Smooth muscle cell (in vitro differentiated cells): ENCODE results near the gene RARRES2. TPM values are rescaled to one million over a fixed set of nuclear protein-coding genes. Genes with fewer than 3 reads are reported as not detected.
"Not testable (repeated sequence)": the region's sequence is repeated elsewhere in the genome, so short reads cannot be mapped to it uniquely, and the experiment has no call there.

ENCODE experiments used
- DNase-seq: peaks from one replicate; lab custom pipeline; 2025; ENCODE audit not compliant: unreplicated experiment; lab: John Stamatoyannopoulos, UW
- H2AFZ ChIP-seq: fragments of 200-600 bp; sonication (generic); 2 replicates; pipeline ENCODE4 v1.6.0; 2016; ENCODE audit warnings: antibody characterized with exemption, low read depth, mild to moderate bottlenecking
- H3F3A ChIP-seq: fragments of 200-600 bp; sonication (generic); 2 replicates; pipeline ENCODE4 v1.6.0; 2017; ENCODE audit warnings: antibody characterized with exemption, low read depth
- H3K27ac ChIP-seq: fragments of 200-600 bp; sonication (generic); 2 replicates; pipeline ENCODE4 v1.5.1; 2016; ENCODE audit warnings: low read depth, mild to moderate bottlenecking
- H3K27me3 ChIP-seq: fragments of 200-600 bp; sonication (generic); 2 replicates; pipeline ENCODE4 v1.6.1; 2016; ENCODE audit warnings: low read depth, mild to moderate bottlenecking
- H3K36me3 ChIP-seq: fragments of 200-600 bp; sonication (generic); 2 replicates; pipeline ENCODE4 v1.5.1; 2016; ENCODE audit warnings: low read depth
- H3K4me1 ChIP-seq: fragments of 200-600 bp; sonication (generic); 2 replicates; pipeline ENCODE4 v1.5.1; 2016; ENCODE audit warnings: low read depth
- H3K4me2 ChIP-seq: fragments of 200-600 bp; sonication (generic); 2 replicates; pipeline ENCODE4 v1.6.0; 2016; ENCODE audit warnings: mild to moderate bottlenecking
- H3K4me3 ChIP-seq: fragments of 200-600 bp; sonication (generic); 2 replicates; pipeline ENCODE4 v1.5.1; 2016; ENCODE audit warnings: mild to moderate bottlenecking
- H3K79me2 ChIP-seq: fragments of 200-600 bp; sonication (generic); 2 replicates; pipeline ENCODE4 v1.6.0; 2016; ENCODE audit warnings: low read depth, mild to moderate bottlenecking
- H3K9ac ChIP-seq: fragments of 200-600 bp; sonication (generic); 2 replicates; pipeline ENCODE4 v1.6.0; 2016; ENCODE audit warnings: low read depth
- H3K9me3 ChIP-seq: fragments of 200-600 bp; sonication (generic); replicated peaks from 2 replicates; pipeline ENCODE4 v1.5.1; 2016; ENCODE audit warnings: low read depth
- H4K20me1 ChIP-seq: fragments of 200-600 bp; sonication (generic); 2 replicates; pipeline ENCODE4 v1.6.0; 2016; ENCODE audit warnings: low read depth
- CTCF ChIP-seq: fragments of 200-600 bp; sonication (generic); IDR thresholded peaks from 2 replicates; pipeline ENCODE4 v1.5.1; 2017; ENCODE audit warnings: borderline replicate concordance, mild to moderate bottlenecking, antibody characterized with exemption; ENCODE audit not compliant: insufficient read depth, poor library complexity, severe bottlenecking
- WGBS: methylation state at CpG from one replicate; pipeline ENCODE4 v1.1.7; 2016; ENCODE audit warnings: low lambda C conversion rate; 5-methylcytosine and 5-hydroxymethylcytosine counted together
- polyA plus RNA-seq: library from polyadenylated mRNA; unstranded; fragments of >200 nt; fragmentation: Nextera tagmentation; extraction: Ambion mirVana; gene quantifications from 2 replicates; pipeline ENCODE4 v1.2.1, GENCODE V29; 2016
- total RNA-seq: library from RNA; depleted of rRNA; stranded (reverse); fragments of >200 nt; gene quantifications from 2 replicates; pipeline ENCODE4 v1.2.3, GENCODE V29; 2014

Gene RARRES2
- total and polyA plus RNA-seq, 2 experiments from 2014 or later, result 23.6 to 31.8 TPM

- no peak overlapping the region for H3K27ac ChIP-seq
- no peaks in the 10 kb centered on the region for H3K79me2 ChIP-seq
- H3K4me1 ChIP-seq, result peaks cover 11% of the 10 kb centered on the region
- H4K20me1 ChIP-seq, result no peaks in the 10 kb centered on the region
- no peak for DNase-seq
- H3K27me3 ChIP-seq, result no peaks in the 10 kb centered on the region
- H3K4me2 ChIP-seq, result no peak overlapping the region
- no peaks in the 10 kb centered on the region for H3K36me3 ChIP-seq
- TF ChIP-seq CTCF, result no peak
- no peak overlapping the region for H3K9ac ChIP-seq
- no peaks in the 10 kb centered on the region for H3F3A ChIP-seq
- H3K9me3 ChIP-seq, result no peaks in the 10 kb centered on the region
- no peak overlapping the region for H2AFZ ChIP-seq
- no peak overlapping the region for H3K4me3 ChIP-seq
- WGBS, result 99% methylated on average over 5 of the region's 5 CpGs
Observed at GRCh38 chr7:150314639-150315239, 26.7 kb downstream of the RARRES2 start.

DNA sequence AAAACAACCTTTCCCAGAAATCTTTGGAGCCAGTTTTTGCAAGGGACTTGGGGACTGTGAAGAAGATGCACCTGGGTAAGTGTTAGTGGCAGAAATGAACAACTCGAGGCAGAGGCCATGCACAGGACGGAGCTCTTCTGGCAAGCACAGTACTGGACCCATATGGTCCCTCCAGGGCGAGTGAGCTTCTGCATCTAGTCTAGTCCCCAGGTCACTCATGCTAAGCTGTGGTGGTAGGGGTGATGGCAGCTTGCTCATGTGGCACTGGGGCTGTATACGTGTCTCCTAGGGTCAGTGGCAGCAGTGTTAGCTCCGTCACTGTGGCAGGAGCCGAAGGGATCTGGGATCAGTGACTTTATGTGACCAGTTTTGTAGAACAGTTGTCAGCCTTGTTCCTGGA, 27.6 kb downstream of the RARRES2 start:
- Histone ChIP-seq H3K4me3 (no peak overlapping the region), H3K27ac (no peak overlapping the region), H3F3A (no peaks in the 10 kb centered on the region), H3K9ac (no peak overlapping the region), H3K36me3 (no peaks in the 10 kb centered on the region), H3K9me3 (no peaks in the 10 kb centered on the region), H4K20me1 (no peaks in the 10 kb centered on the region), H2AFZ (no peak overlapping the region), H3K4me1 (peaks cover 11% of the 10 kb centered on the region), H3K4me2 (no peak overlapping the region), H3K79me2 (no peaks in the 10 kb centered on the region), H3K27me3 (no peaks in the 10 kb centered on the region)
- TF ChIP-seq CTCF, result no peak
- WGBS, result 92% methylated on average over 6 of the region's 6 CpGs
- DNase-seq, result no peak

GRCh38 chr7:150313367-150313809, 28.0 kb downstream of the RARRES2 start:
- no peaks in the 10 kb centered on the region for H3F3A ChIP-seq
- 53% methylated on average over 3 of the region's 3 CpGs for WGBS
- H3K9ac ChIP-seq, result no peak overlapping the region
- H3K4me1 ChIP-seq, result peaks cover 11% of the 10 kb centered on the region
- H2AFZ ChIP-seq, result no peak overlapping the region
- H3K4me2 ChIP-seq, result no peak overlapping the region
- H3K79me2 ChIP-seq, result no peaks in the 10 kb centered on the region
- DNase-seq, result no peak
- no peaks in the 10 kb centered on the region for H3K27me3 ChIP-seq
- H3K36me3 ChIP-seq, result no peaks in the 10 kb centered on the region
- H3K4me3 ChIP-seq, result no peak overlapping the region
- no peak for TF ChIP-seq CTCF
- H4K20me1 ChIP-seq, result no peaks in the 10 kb centered on the region
- no peaks in the 10 kb centered on the region for H3K9me3 ChIP-seq
- no peak overlapping the region for H3K27ac ChIP-seq

DNA sequence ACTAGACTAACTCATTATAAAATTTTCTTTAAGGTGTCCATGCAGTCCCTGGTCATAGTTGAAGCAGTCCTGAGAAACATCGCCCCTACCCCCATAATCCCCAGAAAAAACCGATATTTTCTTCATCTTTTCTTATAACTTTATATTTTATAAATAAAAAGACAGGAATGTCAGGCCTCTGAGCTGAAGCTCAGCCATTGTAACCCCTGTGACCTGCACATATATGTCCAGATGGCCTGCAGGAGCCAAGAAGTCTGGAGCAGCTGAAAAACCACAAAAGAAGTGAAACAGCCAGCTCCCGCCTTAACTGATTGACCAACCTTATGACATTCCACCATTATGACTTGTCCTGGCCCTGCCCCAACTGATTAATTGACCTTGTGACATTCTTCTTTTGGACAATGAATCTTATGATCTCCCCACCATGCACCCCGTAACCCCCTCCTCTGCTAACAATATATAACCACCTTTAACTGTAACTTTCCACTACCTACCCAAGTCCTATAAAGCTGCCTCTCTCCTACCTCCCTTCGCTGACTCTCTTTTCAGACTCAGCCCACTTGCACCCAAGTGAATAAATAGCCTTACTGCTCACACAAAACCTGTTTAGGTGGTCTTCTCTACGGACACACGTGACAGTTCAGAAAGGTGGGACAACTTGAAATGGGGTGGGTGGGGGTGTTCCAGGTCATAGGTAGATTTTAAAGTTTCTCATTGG, 28.6 kb downstream of the RARRES2 start:
- H3K79me2 ChIP-seq, H2AFZ ChIP-seq, H3K4me2 ChIP-seq, H3F3A ChIP-seq, H3K4me3 ChIP-seq, DNase-seq, H3K9me3 ChIP-seq, H3K9ac ChIP-seq, H3K27me3 ChIP-seq, H3K4me1 ChIP-seq, H3K27ac ChIP-seq, H3K36me3 ChIP-seq, H4K20me1 ChIP-seq: not testable (repeated sequence)
- 66% methylated on average over 7 of the region's 7 CpGs for WGBS
